ENCODE data around the gene BAHCC1.

The BAHCC1 gene

DNA sequence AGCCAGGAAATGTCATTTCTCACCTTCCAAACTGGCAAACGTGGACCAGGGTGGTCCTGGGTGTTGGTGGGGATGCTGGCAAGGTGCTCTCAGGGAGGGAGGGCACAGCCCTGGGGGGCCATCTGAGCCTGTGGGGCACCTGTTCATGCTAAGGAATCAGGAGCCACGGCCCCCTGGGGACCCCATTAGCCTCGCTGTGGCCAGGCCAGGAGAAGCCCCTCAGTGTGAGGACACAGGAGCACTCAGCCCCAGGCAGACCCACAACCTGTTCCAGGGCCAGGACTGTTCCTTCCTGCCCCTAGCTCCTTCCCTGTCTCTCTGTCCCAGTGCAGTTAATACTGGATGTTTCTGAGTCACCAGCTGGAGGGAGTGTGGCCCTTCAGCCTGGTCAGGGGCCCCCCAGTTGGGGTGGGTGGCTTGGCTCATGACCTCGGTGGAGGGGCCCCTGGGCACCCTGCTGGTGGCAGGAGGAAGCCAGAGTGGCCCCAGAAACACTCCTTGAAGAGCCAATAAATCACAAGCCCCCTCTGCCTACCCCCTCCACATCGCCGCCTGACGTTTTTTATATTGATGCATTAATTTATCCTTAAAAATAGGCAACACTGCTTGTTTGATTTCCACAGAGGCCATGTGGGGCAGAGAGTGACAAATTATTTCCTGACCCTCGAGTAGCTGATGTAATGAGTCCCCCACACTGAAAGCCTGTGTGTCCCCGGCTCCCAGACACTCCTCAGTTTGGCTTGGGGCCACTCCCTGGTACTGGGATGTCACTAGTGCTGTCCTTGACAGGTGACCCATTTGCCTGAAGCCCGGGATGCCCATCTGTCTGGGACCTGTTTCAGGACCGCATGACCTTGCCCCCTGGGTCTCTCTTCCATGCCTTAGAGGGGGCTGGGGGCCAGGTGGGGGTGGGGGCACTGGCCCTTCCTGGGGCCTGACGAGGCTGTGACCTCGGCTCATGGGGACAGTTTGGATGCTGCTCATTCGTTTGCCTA lies 95.0 kb downstream of the BAHCC1 start:
- Histone ChIP-seq H3K9me3 (ENCODE audit: low read length) (no peaks in the 10 kb centered on the region), H2AFZ (ENCODE audit: low read length) (no peak overlapping the region), H3K27ac (ENCODE audit: low read depth, low read length, poor library complexity, severe bottlenecking) (no peak overlapping the region), H3K27me3 (ENCODE audit: insufficient read depth, low read length) (peaks cover 4% of the 10 kb centered on the region; the same call in 1 of the 2 replicates), H4K20me1 (ENCODE audit: insufficient read depth, low read length) (no peaks in the 10 kb centered on the region), H3F3A (ENCODE audit: insufficient read depth, low read length) (no peaks in the 10 kb centered on the region), H3K36me3 (ENCODE audit: insufficient read depth, low read length) (no peaks in the 10 kb centered on the region), H3K9ac (ENCODE audit: low read length) (no peak overlapping the region), H3K4me3 (ENCODE audit: low read depth, low read length, poor library complexity, severe bottlenecking) (no peak overlapping the region), H3K4me2 (ENCODE audit: low read length) (no peak overlapping the region), H3K79me2 (ENCODE audit: insufficient read depth, low read length) (no peaks in the 10 kb centered on the region), H3K9me2 (ENCODE audit: low read depth, low read length) (no peaks in the 10 kb centered on the region), H3K4me1 (ENCODE audit: insufficient read depth, low read length, severe bottlenecking) (peaks cover 11% of the 10 kb centered on the region)
- TF ChIP-seq, protein P1, sequence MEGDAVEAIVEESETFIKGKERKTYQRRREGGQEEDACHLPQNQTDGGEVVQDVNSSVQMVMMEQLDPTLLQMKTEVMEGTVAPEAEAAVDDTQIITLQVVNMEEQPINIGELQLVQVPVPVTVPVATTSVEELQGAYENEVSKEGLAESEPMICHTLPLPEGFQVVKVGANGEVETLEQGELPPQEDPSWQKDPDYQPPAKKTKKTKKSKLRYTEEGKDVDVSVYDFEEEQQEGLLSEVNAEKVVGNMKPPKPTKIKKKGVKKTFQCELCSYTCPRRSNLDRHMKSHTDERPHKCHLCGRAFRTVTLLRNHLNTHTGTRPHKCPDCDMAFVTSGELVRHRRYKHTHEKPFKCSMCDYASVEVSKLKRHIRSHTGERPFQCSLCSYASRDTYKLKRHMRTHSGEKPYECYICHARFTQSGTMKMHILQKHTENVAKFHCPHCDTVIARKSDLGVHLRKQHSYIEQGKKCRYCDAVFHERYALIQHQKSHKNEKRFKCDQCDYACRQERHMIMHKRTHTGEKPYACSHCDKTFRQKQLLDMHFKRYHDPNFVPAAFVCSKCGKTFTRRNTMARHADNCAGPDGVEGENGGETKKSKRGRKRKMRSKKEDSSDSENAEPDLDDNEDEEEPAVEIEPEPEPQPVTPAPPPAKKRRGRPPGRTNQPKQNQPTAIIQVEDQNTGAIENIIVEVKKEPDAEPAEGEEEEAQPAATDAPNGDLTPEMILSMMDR (IDR thresholded peaks at IDR 0.05; ENCODE audit: low read length): no peak
- no peak for TF ChIP-seq EZH2 (IDR thresholded peaks at IDR 0.05; ENCODE audit: borderline replicate concordance, low read length)

DNA sequence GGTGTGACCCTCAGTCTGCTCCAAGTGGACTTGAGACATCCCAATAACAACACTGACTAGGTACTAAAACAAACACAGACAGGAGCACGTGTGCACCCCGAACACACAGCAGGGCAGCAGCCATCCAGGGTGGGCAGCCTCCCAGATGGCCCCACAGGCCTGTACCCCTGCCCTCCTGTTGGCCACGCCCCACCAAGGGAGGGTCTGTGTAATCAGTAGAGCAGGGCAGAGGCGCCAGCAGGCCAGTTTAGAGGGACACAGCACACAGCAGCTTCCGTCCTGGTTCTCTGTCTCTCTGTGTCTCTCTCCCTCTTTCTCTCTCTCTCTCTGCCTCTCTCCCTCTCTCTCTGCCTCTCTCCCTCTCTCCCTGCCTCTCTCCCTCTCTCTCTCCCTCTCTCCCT lies 95.9 kb downstream of the BAHCC1 start:
- H2AFZ ChIP-seq (ENCODE audit: low read length): no peak overlapping the region
- no peaks in the 10 kb centered on the region for H3K9me2 ChIP-seq (ENCODE audit: low read depth, low read length)
- no peaks in the 10 kb centered on the region for H3K36me3 ChIP-seq (ENCODE audit: insufficient read depth, low read length)
- no peaks in the 10 kb centered on the region for H3K9me3 ChIP-seq (ENCODE audit: low read length)
- peaks cover 11% of the 10 kb centered on the region for H3K4me1 ChIP-seq (ENCODE audit: insufficient read depth, low read length, severe bottlenecking)
- H3K79me2 ChIP-seq (ENCODE audit: insufficient read depth, low read length): no peaks in the 10 kb centered on the region
- H3K4me3 ChIP-seq (ENCODE audit: low read depth, low read length, poor library complexity, severe bottlenecking): no peak overlapping the region
- no peak overlapping the region for H3K4me2 ChIP-seq (ENCODE audit: low read length)
- no peak overlapping the region for H3K27ac ChIP-seq (ENCODE audit: low read depth, low read length, poor library complexity, severe bottlenecking)
- peaks cover 9% of the 10 kb centered on the region; the same call in 1 of the 2 replicates for H3K27me3 ChIP-seq (ENCODE audit: insufficient read depth, low read length)
- TF ChIP-seq, protein P1 (IDR thresholded peaks at IDR 0.05; ENCODE audit: low read length): no peak
- no peak for TF ChIP-seq EZH2 (IDR thresholded peaks at IDR 0.05; ENCODE audit: borderline replicate concordance, low read length)
- H3K9ac ChIP-seq (ENCODE audit: low read length): no peak overlapping the region
- H3F3A ChIP-seq (ENCODE audit: insufficient read depth, low read length): no peaks in the 10 kb centered on the region
- no peaks in the 10 kb centered on the region for H4K20me1 ChIP-seq (ENCODE audit: insufficient read depth, low read length)

- H3F3A ChIP-seq (ENCODE audit: insufficient read depth, low read length): no peaks in the 10 kb centered on the region
- H3K9me2 ChIP-seq (ENCODE audit: low read depth, low read length): no peaks in the 10 kb centered on the region
- H4K20me1 ChIP-seq (ENCODE audit: insufficient read depth, low read length): no peaks in the 10 kb centered on the region
- H3K36me3 ChIP-seq (ENCODE audit: insufficient read depth, low read length): no peaks in the 10 kb centered on the region
- H3K79me2 ChIP-seq (ENCODE audit: insufficient read depth, low read length): no peaks in the 10 kb centered on the region
- no peak overlapping the region for H2AFZ ChIP-seq (ENCODE audit: low read length)
- peaks cover 11% of the 10 kb centered on the region for H3K4me1 ChIP-seq (ENCODE audit: insufficient read depth, low read length, severe bottlenecking)
- H3K27ac ChIP-seq (ENCODE audit: low read depth, low read length, poor library complexity, severe bottlenecking): no peak overlapping the region
- no peak overlapping the region for H3K4me3 ChIP-seq (ENCODE audit: low read depth, low read length, poor library complexity, severe bottlenecking)
- H3K9ac ChIP-seq (ENCODE audit: low read length): no peak overlapping the region
- H3K9me3 ChIP-seq (ENCODE audit: low read length): no peaks in the 10 kb centered on the region
- TF ChIP-seq, protein P1 (IDR thresholded peaks at IDR 0.05; ENCODE audit: low read length): no peak
- no peak for TF ChIP-seq EZH2 (IDR thresholded peaks at IDR 0.05; ENCODE audit: borderline replicate concordance, low read length)
- peaks cover 9% of the 10 kb centered on the region; the same call in 1 of the 2 replicates for H3K27me3 ChIP-seq (ENCODE audit: insufficient read depth, low read length)
- no peak overlapping the region for H3K4me2 ChIP-seq (ENCODE audit: low read length)
Measured at GRCh38 chr17:81491761-81492160, 96.5 kb downstream of the BAHCC1 start.

Measured in OCI-LY1 (cell line).